ENCODE results near the gene PNLIPRP1. TPM values are rescaled to one million over a fixed set of nuclear protein-coding genes. Genes with fewer than 3 reads are reported as not detected.

The PNLIPRP1 gene
- polyA plus RNA-seq, 3 donors = 0.15 to 0.23 TPM; not detected in 1

DNA sequence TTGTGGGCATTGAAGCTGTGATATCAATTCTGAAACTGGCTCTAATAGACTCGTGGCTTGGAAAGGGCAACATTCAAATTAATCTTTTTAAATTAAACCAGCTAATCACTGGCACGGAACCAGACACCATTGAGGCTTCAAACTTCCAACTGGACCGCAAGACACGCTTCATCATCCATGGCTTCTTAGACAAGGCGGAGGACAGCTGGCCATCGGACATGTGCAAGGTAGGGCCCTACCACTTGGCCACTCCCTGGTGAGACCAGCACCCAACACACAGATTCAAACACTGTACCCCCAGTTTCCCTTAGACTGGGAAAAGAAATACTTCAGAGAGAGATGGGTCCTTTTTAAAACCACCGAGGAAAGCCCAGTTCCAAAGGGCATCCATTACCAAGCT, 35.1 kb downstream of the PNLIPRP1 start:
- no peak for DNase-seq (ENCODE audit: extremely low read depth in 1 of 11, low read depth in 9 of 11, low spot score in 4 of 11)

DNA sequence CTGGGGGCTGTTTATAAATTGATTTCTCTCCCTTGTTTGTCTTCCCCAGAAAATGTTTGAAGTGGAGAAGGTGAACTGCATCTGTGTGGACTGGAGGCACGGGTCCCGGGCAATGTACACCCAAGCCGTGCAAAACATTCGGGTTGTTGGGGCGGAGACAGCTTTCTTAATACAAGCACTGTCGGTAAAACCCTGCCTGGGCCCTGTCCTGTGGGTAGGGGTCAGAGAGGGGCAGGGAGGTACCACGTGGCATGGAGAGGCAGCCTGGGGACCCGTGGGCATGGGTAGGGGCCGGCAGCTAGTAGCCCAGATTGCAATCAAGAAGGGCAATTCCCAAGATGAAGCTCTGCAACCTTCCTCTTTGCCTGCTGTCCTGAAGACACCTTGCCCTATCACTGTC, 36.1 kb downstream of the PNLIPRP1 start:
- no peak for DNase-seq (ENCODE audit: extremely low read depth in 1 of 11, low read depth in 9 of 11, low spot score in 4 of 11)

DNA sequence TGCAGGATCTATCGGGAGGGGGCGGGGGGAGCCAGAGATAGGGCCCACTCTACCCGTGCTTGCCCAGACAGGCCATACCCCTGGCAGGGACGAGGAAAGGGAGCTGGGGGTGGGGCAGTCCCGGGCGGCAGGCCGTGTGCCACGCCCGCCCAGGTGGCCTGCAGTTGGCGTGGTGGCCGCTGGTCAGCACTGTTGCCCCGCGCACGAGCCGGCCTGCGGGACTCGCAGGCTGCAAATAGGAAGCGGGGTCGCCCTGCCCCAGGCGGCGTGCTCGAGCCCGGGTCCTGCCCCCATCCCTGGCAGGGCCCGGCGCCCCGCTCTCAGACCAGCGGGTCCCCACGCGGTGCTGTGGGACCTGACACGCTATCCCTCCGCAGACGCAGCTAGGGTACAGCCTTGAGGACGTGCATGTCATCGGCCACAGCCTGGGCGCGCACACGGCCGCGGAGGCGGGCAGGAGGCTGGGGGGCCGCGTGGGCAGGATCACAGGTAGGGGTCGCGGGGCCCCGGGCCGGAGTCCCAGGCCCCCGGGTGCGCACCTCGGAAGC, 36.7 kb downstream of the PNLIPRP1 start:
- DNase-seq (ENCODE audit: extremely low read depth in 1 of 11, low read depth in 9 of 11, low spot score in 4 of 11) = peak in 5 of 11 donors; percentile 3 to 23 (median 19)

DNA sequence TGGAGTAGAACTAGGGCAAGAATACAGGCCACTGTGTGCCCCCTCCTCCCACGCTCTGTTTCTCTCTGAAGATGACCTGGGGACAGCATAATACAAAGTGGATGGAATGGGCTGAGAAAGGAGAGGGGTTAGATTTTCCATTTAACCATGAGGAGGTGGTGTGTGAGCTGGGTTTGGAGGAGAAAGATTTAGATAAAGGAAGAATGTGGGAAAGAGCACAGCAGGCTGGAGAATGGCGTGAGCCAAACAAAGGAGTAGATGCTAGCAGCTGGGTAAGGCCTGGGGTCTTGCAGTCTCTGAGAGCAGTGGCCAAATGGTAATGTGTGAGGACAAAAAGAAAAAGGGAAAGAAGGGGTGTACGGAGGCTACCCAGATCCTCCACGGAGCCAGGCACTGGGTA, 38.6 kb downstream of the PNLIPRP1 start:
- DNase-seq (ENCODE audit: extremely low read depth in 1 of 11, low read depth in 9 of 11, low spot score in 4 of 11) = no peak

DNA sequence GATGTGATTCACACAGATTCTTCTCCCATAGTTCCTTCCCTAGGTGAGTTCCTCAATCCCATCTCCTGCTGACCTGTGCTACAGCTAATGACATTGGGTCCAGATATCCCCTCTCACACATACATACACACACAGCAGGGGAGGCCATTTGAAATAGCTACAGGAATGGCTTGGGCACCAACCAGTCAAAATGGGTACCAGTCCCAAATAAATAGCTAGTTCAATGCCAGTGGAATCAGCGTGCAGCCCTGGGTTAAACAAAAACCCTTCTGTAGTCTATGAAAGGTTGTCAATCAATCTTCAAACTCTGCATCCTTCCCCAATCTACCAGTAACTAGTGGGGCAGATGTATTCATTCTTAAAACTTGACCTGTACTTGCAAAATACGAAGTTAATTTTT, 39.3 kb downstream of the PNLIPRP1 start:
- DNase-seq (ENCODE audit: extremely low read depth in 1 of 11, low read depth in 9 of 11, low spot score in 4 of 11) = no peak

DNA sequence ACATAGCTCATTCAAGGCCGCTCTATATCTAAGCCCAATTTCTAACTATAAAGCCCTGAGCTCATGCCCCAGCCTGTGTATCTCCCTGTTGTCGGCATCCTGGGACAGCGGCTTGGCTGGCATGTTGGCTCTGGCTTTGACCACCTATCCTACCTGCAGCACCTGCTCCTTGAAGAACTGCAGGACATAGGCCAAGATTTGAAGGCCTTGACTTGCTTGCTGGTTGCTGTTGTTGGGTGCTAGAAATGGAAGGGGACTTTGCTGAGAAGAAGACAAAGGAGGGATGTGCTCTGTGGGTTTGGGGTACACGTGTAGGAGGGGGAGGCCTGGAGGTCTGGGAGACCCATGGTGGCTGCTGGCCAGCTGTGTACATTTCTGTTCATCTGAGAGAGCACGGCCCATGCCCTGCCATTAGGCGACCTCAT, 41.1 kb downstream of the PNLIPRP1 start:
- no peak for DNase-seq (ENCODE audit: extremely low read depth in 1 of 11, low read depth in 9 of 11, low spot score in 4 of 11)

DNA sequence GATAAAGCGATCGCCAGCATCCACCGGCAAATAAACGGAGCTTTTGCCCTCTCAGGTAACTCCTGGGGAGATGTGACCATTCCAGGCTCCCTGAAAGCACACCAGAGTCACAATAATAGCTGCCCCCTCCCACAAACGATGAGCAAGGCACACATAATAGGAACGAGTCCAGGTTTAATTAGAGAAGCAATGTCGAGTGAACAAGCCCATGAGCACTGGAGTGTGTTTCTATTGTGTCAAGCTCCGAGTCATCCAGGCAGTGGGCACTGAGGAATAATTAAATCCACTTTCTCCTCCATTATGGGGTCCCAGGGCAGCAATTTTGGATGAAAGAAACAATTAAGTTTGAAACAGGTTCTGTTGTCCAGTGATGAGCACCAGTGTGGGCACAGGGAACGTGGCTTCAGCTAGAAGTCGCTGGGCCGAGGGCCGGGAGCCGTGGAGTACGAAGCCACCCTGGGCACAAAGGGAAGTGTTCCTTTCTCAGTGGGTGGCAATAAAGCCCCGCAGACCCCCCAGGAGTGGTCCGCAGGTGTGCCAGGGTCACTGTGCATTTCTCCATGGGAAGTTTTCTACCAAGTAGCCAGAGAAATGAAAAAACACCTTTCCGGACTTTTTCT, 41.9 kb downstream of the PNLIPRP1 start:
- DNase-seq (ENCODE audit: extremely low read depth in 1 of 11, low read depth in 9 of 11, low spot score in 4 of 11) = no peak

DNA sequence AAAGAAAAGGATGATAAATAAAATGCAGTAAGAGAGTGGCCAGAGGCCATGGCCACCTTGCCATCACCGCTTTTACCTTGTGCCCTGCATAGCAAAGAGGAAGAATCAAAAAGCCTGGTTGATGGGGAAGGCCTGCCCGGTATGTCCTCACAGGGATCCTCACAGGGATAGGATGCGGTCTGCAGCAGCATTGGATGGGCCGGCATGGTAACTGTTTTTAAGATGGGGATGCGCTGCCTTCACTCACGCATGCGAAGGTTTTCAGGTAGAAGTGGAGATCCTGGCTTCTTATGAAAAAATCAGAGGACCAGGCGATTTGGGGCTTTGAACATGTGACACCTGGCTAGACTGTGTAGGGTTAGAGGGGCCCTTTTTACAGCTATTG, 42.4 kb downstream of the PNLIPRP1 start:
- no peak for DNase-seq (ENCODE audit: extremely low read depth in 1 of 11, low read depth in 9 of 11, low spot score in 4 of 11)

DNA sequence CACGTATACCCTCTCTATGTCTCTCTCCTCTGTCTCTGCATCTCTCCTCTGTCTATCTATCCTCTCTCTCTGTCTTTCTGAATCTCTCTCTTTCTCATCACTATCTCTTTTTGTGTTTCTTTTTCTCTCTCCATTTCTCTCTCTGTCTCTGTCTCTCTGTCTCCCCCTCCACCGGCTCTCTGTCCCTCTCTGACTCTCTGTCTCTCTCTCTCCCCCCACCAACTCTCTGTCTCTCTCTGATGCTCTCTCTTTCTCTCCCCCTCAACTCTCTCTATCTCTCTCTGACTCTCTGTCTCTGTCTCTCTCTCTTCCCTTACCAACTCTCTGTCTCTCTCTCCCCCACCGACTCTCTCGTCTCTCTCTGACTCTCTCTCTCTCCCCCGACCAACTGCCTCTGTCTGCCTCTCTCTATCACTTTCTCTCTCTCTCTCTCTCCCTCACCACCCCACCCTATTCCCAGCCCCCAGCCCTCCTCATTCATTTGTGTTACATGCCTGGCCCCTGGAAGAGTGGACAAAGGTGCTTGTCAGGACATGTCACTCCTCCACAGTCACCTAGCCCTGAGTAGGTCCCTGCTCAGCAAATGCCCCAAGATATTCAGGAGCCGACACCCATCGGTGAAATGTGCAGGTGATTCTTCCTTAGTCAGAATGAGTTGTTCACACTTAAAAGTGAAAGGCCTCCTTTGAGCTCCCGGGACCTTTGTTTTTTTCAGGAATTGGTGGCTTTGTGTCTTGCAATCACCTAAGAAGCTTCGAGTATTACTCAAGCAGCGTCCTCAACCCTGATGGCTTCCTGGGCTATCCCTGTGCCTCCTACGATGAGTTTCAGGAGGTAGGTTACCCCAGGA, 43.6 kb downstream of the PNLIPRP1 start:
- no peak for DNase-seq (ENCODE audit: extremely low read depth in 1 of 11, low read depth in 9 of 11, low spot score in 4 of 11)

DNA sequence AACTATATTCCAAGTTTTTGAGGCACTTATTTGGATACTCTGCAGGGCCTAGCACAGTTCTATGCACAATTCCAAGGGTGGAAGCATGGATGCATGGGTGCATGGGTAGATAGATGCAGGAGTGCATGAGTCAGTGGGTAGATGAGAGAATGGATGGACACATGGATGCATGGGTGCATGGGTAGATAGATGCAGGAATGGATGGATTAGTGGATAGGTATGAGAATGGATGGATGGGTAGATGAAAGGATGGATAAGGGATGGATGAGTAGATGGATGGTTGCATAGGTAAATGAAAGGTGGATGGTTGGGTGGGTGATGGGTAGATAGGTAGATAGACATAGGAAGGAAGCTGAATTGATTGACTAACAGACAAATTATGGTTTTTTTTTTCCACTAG, 45.6 kb downstream of the PNLIPRP1 start:
- no peak for DNase-seq (ENCODE audit: extremely low read depth in 1 of 11, low read depth in 9 of 11, low spot score in 4 of 11)

DNA sequence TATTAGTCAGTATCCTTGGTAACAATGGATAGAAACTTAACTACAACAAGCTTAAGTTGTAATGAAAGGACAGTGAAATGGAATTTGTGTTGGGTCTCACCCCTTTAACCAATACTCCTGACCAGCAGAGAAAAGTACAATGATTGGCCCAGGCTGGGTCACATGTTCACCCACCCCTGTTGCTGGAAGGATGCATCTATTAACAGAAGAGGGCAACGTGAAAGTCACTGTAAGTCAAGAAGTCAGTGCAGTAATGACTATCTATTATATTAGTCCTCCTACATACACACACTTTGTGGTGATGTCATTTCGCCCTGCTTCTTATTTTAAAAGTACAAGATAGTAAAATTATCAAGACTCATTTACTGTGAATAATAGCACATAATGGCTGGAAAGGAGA, 46.2 kb downstream of the PNLIPRP1 start:
- DNase-seq (ENCODE audit: extremely low read depth in 1 of 11, low read depth in 9 of 11, low spot score in 4 of 11) = no peak

DNA sequence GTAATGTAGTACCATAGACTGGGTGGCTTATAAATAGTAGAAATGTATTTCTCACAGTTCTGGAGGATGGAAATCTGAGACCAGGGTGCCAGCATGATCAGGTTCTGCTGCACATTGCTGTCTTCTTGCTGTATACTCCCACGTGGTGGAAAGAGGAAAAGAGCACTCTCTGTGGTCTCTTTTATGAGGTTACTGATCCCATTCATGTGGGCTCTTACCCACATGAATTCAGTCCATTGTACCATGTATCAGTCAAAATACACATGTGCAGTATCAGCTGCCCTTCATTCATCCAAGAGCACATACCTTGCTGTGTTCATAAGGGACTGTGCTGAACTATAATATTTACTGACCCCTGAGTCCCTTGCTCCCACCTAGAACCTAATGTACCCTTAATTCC, 47.1 kb downstream of the PNLIPRP1 start:
- DNase-seq (ENCODE audit: extremely low read depth in 1 of 11, low read depth in 9 of 11, low spot score in 4 of 11) = no peak

DNA sequence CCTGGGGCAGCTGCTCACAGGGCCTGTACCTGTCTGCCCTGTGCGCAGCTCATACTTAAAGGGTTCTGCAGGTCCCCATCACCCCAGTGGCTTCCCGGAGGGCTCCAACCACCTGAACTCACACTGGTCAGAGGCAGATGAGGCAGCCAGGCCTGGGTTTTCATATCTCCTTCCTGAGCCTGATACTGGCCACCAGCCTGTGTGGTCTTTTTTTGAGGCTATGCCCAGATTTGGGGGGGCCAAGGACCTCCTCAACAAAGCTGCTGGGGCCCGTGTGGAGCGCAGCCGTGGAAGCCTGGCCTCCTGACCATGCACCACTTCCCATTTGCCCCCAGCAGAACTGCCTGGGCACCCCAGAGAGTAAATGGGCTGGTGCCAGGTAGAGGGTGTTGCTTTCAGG, 55.7 kb downstream of the PNLIPRP1 start:
- no peak for DNase-seq (ENCODE audit: extremely low read depth in 1 of 11, low read depth in 9 of 11, low spot score in 4 of 11)

DNA sequence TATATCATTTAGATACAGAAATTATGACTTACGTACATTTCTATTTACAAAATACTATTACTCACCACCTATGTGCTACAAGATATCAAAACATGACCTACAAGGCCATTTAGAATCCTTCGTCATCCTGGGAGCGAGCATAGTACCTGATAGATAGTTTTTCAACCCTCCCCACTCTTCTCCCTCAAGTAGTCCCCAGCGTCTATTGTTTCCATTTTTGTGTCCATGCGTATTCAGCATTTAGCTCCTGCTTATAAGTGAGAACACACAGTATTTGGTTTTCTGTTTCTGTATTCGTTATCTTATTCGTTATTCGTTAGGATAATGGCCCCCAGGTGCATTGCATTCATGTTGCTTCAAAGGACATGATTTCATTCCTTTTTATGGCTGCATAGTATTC, 58.1 kb downstream of the PNLIPRP1 start:
- DNase-seq (ENCODE audit: extremely low read depth in 1 of 11, low read depth in 9 of 11, low spot score in 4 of 11) = no peak

DNA sequence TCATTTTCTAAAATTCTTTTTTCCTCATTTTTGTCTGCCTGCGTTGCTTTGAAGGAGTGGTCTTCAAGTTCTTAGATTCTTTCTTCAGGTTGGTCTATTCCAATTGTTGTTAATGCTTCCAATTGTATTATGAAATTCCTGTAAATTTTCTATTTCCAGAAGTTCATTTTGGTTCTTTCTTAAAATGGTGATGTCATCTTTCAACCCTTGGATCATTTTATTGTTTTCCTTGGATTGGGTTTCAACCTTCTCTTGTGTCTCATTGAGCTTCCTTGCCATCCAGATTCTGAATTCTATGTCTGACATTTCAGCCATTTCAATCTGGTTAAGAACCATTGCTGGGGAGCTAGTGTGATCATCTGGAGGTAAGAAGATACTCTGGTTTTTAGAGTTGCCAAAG, 63.1 kb downstream of the PNLIPRP1 start:
- DNase-seq (ENCODE audit: extremely low read depth in 1 of 11, low read depth in 9 of 11, low spot score in 4 of 11) = no peak

DNA sequence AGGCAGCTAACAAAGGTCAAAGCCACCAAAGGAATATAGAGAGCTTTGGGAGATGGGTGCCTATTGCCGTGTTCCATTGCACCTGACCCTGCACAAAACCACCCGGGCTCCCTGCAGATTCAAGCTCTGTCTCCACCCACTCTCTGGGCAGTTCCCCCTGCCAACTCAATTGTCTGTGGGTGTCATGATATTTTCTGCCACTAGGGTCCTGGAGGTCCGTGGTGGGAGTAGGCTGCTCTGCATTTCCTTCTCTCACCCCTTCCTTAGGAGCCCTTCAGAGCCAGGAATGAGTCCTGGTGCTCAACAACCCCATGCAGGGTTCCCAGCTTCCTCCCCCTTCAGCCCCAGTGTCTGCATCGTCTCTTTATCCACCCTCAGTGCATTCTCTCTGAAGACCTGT, 64.1 kb downstream of the PNLIPRP1 start:
- DNase-seq (ENCODE audit: extremely low read depth in 1 of 11, low read depth in 9 of 11, low spot score in 4 of 11) = no peak

DNA sequence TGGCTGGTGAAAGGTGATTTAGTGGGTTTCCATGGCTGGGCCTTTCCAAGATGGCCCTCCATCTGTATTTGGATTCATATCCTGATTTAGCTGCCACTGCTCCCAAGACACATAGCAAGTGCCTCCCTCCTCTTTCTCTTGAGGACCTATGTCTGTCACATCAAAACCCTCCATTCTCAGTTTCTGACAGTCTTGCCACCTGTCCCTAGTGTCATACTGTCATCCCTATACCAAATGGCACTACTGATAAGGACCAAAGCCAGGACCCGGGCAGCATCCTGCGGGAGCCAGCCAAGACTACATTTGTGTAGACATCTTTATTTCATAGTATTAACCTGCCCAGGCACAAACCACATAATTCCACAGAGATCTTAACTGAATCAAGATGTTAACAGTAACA, 64.8 kb downstream of the PNLIPRP1 start:
- DNase-seq (ENCODE audit: extremely low read depth in 1 of 11, low read depth in 9 of 11, low spot score in 4 of 11) = no peak

DNA sequence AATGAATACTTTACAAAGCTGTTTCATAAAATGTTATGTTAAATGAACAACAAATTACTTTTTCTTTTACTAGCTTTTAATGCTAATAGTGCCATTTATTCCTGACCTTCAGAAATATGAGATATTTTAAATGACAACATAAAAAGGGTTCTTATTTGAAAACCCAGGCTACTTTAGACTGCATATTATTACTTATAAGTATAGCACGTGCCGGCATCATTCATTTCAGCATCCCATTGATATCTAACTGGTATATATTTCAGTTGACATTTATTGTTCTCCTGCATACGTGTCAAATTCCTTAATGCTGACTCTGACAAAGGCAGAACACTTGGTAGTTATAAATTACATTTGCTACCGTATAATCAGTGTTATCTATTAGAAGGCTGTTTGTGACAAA, 65.3 kb downstream of the PNLIPRP1 start:
- no peak for DNase-seq (ENCODE audit: extremely low read depth in 1 of 11, low read depth in 9 of 11, low spot score in 4 of 11)

DNA sequence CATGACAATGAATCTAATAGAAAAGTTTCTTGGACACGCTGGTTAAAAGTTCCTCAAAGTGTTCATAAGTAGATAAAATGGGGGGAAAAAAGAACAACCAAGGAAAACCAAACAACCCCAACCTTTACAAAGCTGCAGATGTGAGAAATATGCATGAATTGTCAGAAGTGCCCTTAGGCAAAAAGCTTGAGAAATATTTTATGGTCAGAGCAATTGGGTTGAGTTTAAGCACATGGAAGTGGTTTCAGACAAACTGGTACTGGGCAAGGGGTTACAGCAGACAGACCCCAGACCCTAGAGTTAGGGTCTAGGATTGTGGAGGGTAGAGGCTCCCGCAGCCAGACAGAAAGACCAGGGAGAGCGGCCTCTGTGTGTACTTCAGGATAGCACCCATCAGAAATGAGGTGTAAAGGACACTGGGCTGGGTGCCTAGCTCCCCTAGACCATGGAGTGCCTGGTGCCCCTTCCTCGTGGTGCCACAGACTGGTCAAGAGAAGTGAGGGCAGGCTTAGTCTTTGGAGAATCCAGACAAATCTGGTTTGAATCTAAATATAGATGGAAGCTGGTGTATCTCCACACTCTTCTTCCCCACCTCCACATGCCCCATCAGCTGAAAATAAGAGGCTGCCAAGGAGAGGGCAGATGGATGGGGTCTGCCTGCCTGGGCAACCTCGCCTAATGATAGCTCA, 67.2 kb downstream of the PNLIPRP1 start:
- DNase-seq (ENCODE audit: extremely low read depth in 1 of 11, low read depth in 9 of 11, low spot score in 4 of 11) = no peak

Data from renal cortex interstitium (tissue), 11 donors.